ENCODE results near the gene WDR7.

The WDR7 gene

DNA sequence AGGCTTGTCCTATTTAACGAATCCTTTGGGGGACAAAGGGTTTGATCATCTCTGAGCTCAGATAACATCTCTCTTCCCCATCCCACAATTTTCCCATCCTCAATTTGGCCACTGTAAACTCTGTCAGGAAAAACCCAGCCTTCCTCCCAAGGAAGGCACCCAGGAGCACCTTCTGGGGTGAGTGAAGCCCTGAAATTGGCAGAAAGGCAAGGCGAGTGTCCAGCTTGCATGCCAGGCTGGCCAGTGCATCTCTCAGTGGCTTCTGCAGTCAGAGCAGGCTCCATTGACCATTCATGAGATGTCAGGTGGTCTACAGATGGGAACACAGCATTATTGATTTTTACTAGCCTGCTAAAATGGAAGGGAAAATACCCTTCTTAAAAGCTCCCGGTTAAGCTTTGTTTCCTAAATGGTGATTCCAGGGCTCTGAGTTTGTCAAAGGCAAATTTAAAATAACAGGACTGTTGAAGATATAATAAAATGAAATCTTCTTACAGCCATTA is 412.5 kb downstream of the WDR7 start:
- TF ChIP-seq, protein P1, sequence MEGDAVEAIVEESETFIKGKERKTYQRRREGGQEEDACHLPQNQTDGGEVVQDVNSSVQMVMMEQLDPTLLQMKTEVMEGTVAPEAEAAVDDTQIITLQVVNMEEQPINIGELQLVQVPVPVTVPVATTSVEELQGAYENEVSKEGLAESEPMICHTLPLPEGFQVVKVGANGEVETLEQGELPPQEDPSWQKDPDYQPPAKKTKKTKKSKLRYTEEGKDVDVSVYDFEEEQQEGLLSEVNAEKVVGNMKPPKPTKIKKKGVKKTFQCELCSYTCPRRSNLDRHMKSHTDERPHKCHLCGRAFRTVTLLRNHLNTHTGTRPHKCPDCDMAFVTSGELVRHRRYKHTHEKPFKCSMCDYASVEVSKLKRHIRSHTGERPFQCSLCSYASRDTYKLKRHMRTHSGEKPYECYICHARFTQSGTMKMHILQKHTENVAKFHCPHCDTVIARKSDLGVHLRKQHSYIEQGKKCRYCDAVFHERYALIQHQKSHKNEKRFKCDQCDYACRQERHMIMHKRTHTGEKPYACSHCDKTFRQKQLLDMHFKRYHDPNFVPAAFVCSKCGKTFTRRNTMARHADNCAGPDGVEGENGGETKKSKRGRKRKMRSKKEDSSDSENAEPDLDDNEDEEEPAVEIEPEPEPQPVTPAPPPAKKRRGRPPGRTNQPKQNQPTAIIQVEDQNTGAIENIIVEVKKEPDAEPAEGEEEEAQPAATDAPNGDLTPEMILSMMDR (IDR thresholded peaks at IDR 0.05; ENCODE audit: control extremely low read depth, extremely low read depth, low read depth, missing control alignments): no peak
- ChIA-PET POLR2A (no interaction called here), CTCF (interaction anchor here (0.8 to 0.9 kb wide), 3 partner anchors 10 to 62 kb away, joined by 3 read pairs; no protein-coding TSS in a partner anchor)
- no peak for DNase-seq (ENCODE audit: extremely low spot score)

GRCh38 chr18:57073501-57074187 is 422.5 kb downstream of the WDR7 start:
- ChIA-PET POLR2A (no interaction called here), CTCF (interaction anchor here (1.1 to 1.2 kb wide), 2 partner anchors 10 to 21 kb away, joined by 3 to 4 read pairs; no protein-coding TSS in a partner anchor)
- TF ChIP-seq, protein P1 (IDR thresholded peaks at IDR 0.05; ENCODE audit: control extremely low read depth, extremely low read depth, low read depth, missing control alignments): no peak
- no peak for DNase-seq (ENCODE audit: extremely low spot score)

GRCh38 chr18:57075716-57076400 is 424.7 kb downstream of the WDR7 start:
- ChIA-PET CTCF (no interaction called here), POLR2A (no interaction called here)
- TF ChIP-seq, protein P1 (IDR thresholded peaks at IDR 0.05; ENCODE audit: control extremely low read depth, extremely low read depth, low read depth, missing control alignments): no peak
- DNase-seq (ENCODE audit: extremely low spot score): no peak

GRCh38 chr18:57077005-57077765 is 426.0 kb downstream of the WDR7 start:
- TF ChIP-seq, protein P1 (IDR thresholded peaks at IDR 0.05; ENCODE audit: control extremely low read depth, extremely low read depth, low read depth, missing control alignments): no peak
- CTCF ChIA-PET: interaction anchor here (0.6 kb wide), 1 partner anchor 18 kb away, joined by 3 read pairs; no protein-coding TSS in a partner anchor
- POLR2A ChIA-PET: no interaction called here
- DNase-seq (ENCODE audit: extremely low spot score): no peak

- TF ChIP-seq, protein P1 (IDR thresholded peaks at IDR 0.05; ENCODE audit: control extremely low read depth, extremely low read depth, low read depth, missing control alignments): no peak
- POLR2A ChIA-PET: no interaction called here
- CTCF ChIA-PET: no interaction called here
- peak; percentile 84 for DNase-seq (ENCODE audit: extremely low spot score)
These were observed 426.8 kb downstream of the WDR7 start for GRCh38 chr18:57077786-57078552.

DNA sequence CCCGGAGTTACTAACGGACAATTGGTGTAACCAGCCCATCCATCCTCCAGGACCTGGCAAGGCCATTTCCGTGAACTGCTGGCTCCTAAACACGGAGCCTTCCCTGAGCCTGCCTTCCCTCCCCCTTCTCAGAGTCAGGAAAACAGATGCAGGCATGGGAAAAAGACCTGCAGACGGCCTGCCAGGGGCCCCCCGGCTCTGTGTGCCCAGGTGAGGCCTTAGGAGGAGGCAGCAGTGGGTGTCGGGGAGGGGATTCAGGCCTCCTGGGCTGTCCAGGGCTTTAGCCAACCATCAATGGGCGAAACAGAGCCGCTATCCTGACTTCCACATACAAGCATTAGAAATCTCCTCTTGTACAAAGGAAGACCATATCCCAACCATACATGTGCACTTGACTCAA is 427.5 kb downstream of the WDR7 start:
- DNase-seq (ENCODE audit: extremely low spot score): no peak
- ChIA-PET POLR2A (no interaction called here), CTCF (no interaction called here)
- TF ChIP-seq, protein P1 (IDR thresholded peaks at IDR 0.05; ENCODE audit: control extremely low read depth, extremely low read depth, low read depth, missing control alignments): no peak
